ENCODE measurements around the gene VAPA. TPM values are rescaled to one million over a fixed set of nuclear protein-coding genes. Genes with fewer than 3 reads are reported as not detected.

Gene VAPA
- total and polyA plus RNA-seq, 2 of the 4 experiments (the other 2 are of a cell fraction), result 199 to 206 TPM

- no peak overlapping the region for H3K4me3 ChIP-seq (ENCODE audit: insufficient read depth, low read depth, low read length)
- H3K18ac ChIP-seq (ENCODE audit: low read depth, low read length), result no peak overlapping the region
- DNase-seq, result no peak
- ChIA-PET CTCF (interaction anchor here (0.7 kb wide), 1 partner anchor 53 kb away, joined by 4 read pairs; no protein-coding TSS in a partner anchor), POLR2A (ENCODE audit: unreplicated experiment) (interaction anchor here (0.5 kb wide), 1 partner anchor 460 kb away, joined by 5 read pairs; no protein-coding TSS in a partner anchor)
- no peak overlapping the region for H2BK120ac ChIP-seq (ENCODE audit: low read depth, low read length)
- H3K9me1 ChIP-seq (ENCODE audit: insufficient read depth, low read length), result no peaks in the 10 kb centered on the region
- intact Hi-C loops (cut with micrococcal nuclease) (no loop called here), in situ Hi-C loops (cut with MboI; ENCODE audit: low sequenced_read_pairs) (no loop called here), dilution Hi-C loops (cut with HindIII; ENCODE audit: low sequenced_read_pairs, unreplicated experiment) (loop anchor here (25.0 kb wide), 1 partner anchor 525 kb away; no protein-coding TSS in a partner anchor)
- no peak overlapping the region for H3K56ac ChIP-seq (ENCODE audit: extremely low read depth, insufficient read depth, low read length)
- no peak overlapping the region for H2BK5ac ChIP-seq (ENCODE audit: low read depth, low read length, poor library complexity, severe bottlenecking)
- H3K27me3 ChIP-seq (ENCODE audit: control insufficient read depth, insufficient read depth, low read length), result peaks cover 24% of the 10 kb centered on the region
- no peak overlapping the region for H3K14ac ChIP-seq (replicated peaks; ENCODE audit: low read depth, low read length)
- no peak overlapping the region for H2AK5ac ChIP-seq (ENCODE audit: low read depth, low read length)
- H3K79me1 ChIP-seq (ENCODE audit: low read depth in 1 of 2, low read length in 2 of 2), result no peaks in the 10 kb centered on the region
- no peak overlapping the region for H4K91ac ChIP-seq (ENCODE audit: insufficient read depth, low read depth, low read length)
- no peak overlapping the region for H2BK15ac ChIP-seq (ENCODE audit: low read depth, low read length)
- no peak for ATAC-seq (ENCODE audit: low read depth)
- H3K9ac ChIP-seq (ENCODE audit: low read depth, low read length), result no peak overlapping the region
- WGBS, 2 experiments (ENCODE audit: extremely low coverage in 2 of 2, insufficient read length in 1 of 2), result no CpG with 5 or more reads among the region's 8 CpGs
- no peak overlapping the region for H3K4ac ChIP-seq (ENCODE audit: low read depth, low read length)
- H2AFZ ChIP-seq (replicated peaks; ENCODE audit: low read length, poor library complexity), result no peak overlapping the region
- no peak for TF ChIP-seq FOS (IDR thresholded peaks at IDR 0.05; ENCODE audit: low read depth, low read length)
- TF ChIP-seq RAD21 (IDR thresholded peaks at IDR 0.05; ENCODE audit: low read length), result no peak
- TF ChIP-seq USF2 (IDR thresholded peaks at IDR 0.05; ENCODE audit: low read depth, low read length), result no peak
- TF ChIP-seq CTCF (conservative IDR thresholded peaks at IDR 0.05; ENCODE audit: low read depth, low read length), result no peak
- no peak for TF ChIP-seq BHLHE40 (IDR thresholded peaks at IDR 0.05; ENCODE audit: low read depth, low read length)
- no peak for TF ChIP-seq SMC3 (IDR thresholded peaks at IDR 0.05; ENCODE audit: low read depth, low read length)
- TF ChIP-seq, protein P1, sequence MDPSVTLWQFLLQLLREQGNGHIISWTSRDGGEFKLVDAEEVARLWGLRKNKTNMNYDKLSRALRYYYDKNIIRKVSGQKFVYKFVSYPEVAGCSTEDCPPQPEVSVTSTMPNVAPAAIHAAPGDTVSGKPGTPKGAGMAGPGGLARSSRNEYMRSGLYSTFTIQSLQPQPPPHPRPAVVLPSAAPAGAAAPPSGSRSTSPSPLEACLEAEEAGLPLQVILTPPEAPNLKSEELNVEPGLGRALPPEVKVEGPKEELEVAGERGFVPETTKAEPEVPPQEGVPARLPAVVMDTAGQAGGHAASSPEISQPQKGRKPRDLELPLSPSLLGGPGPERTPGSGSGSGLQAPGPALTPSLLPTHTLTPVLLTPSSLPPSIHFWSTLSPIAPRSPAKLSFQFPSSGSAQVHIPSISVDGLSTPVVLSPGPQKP (IDR thresholded peaks at IDR 0.05; ENCODE audit: borderline replicate concordance, low read depth, low read length), result no peak
- TF ChIP-seq RCOR1 (IDR thresholded peaks at IDR 0.05; ENCODE audit: insufficient replicate concordance, low read length), result no peak
- no peak for TF ChIP-seq RFX5 (IDR thresholded peaks at IDR 0.05; ENCODE audit: low read depth, low read length)
- H3K4me2 ChIP-seq (ENCODE audit: low read depth, low read length), result no peak overlapping the region
- H4K20me1 ChIP-seq (ENCODE audit: insufficient read depth, low read length), result no peaks in the 10 kb centered on the region
- no TSS peak for BruUV-seq (replicated peaks)
- no peak overlapping the region for H3K23ac ChIP-seq (ENCODE audit: low read depth, low read length)
- no peak overlapping the region for H3K27ac ChIP-seq (ENCODE audit: insufficient read depth, low read length)
- no peak overlapping the region for H2BK20ac ChIP-seq (ENCODE audit: low read depth, low read length)
- no peaks in the 10 kb centered on the region for H3K9me3 ChIP-seq (ENCODE audit: control insufficient read depth, insufficient read depth, low read length)
- H3K36me3 ChIP-seq (ENCODE audit: control insufficient read depth, insufficient read depth, low read length), result no peaks in the 10 kb centered on the region
- H3K4me1 ChIP-seq (ENCODE audit: control insufficient read depth, insufficient read depth, low read length), result peaks cover 3% of the 10 kb centered on the region; the same call in 1 of the 2 replicates
- H4K8ac ChIP-seq (ENCODE audit: low read depth in 2 of 2, low read length in 2 of 2), result no peak overlapping the region
- no peak overlapping the region for H4K5ac ChIP-seq (ENCODE audit: low read depth, low read length)
- no peak overlapping the region for H2AK9ac ChIP-seq (replicated peaks; ENCODE audit: low read depth, low read length, poor library complexity)
Observed at GRCh38 chr18:9987345-9987744, 73.5 kb downstream of the VAPA start.

Data from IMR-90 (cell line).